NCI-H774 (cell line): ENCODE measurements around the gene ZNF561.

ENCODE experiments used
- DNase-seq: peaks from one replicate; lab custom pipeline; 2025; lab: John Stamatoyannopoulos, UW

Gene ZNF561

DNA sequence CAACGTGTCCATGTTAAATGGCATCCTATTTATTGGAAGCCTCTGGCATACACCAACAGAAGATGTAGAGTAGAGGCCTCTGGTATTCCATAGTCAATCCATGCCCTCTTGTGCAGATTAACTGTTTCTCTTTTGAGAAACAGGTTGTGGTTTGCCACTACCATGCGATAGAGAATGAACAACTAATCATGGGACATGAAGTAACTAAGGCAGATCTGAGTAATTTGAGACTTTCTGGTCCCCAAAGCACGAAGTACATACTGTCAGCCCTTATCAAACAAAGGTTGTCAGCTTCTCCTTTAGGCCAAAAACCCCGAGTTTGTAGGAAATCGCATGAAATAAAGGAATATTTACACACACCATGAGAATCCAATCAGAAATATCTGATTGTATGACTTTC lies 40.3 kb downstream of the ZNF561 start:
- DNase-seq, result no peak

DNA sequence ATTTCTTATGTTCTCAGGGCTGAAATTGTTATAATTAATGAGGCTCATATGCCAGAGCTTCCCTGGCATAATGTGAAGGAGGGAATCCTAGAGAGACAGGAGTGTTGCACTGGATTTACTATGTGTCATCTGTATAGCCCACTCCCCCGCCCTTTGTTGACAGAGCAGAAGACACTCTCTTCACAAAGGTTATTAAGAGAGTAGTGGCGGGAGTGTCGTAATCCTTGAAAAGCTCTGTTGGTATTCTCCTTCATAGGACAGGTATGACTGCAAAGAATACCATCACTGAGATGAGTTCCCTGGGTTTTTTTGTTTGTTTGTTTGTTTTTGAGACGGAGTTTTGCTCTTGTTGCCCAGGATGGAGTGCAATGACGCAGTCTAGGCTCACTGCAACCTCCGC lies 50.8 kb downstream of the ZNF561 start:
- no peak for DNase-seq

DNA sequence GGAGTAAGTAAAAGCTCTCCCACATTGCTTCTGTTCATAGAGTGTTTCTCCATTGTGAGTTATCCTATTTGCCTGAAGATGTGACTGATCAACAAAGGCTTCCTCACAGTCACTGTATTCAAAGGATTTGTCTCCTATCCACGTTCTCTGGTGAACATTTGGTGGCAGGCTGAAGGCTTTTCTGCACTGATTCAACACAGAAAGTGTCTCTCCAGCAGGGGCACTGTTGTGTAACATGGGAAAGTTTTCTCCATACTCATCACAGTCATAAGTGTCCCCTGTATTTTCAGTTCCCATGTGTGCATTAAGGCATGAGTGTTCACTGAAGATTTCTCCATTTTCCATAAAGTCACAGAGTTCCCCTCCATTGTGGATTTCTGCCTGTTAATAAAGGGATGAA lies 54.3 kb downstream of the ZNF561 start:
- DNase-seq, result no peak

DNA sequence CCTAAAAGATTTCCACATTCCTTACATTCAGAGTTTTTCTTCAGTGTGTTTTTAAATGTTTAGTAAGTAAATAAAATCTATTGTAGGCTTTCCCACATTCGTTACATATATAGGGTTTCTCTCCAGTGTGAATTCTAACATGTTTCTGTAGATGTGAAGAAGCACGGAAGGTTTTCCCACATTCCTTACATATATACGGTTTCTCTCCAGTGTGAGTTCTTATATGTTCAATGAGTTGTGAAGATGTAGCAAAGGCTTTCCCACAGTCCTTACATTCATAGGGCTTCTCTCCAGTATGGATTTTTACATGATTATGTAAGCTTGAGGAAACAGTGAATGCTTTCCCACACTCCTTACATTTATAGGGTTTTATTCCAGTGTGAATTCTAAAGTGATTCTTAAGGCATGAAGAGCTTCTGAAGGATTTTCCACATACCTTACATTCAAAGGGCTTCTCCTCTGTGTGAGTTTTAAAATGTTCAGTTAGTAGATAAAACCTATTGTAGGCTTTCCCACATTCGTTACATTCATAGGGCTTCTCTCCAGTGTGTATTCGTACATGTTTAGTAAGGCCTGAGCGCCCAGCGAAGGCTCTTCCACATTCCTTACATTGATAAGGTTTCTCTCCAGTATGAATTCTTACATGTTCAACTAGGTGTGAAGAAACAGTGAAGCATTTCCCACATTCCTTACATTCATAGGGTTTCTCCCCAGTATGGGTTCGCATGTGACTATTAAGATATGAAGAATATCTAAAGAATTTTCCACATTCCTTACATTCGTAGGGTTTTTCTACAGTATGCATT lies 54.9 kb downstream of the ZNF561 start:
- no peak for DNase-seq
